Activated CD4-positive, CD25-positive, alpha-beta regulatory T cell treated with anti-CD3 and anti-CD28 coated beads, Interleukin-2, amount 50 U/mL, for 24 hours (primary cell): Measurements from ENCODE around the gene SLC6A3.

ENCODE experiments used
- ATAC-seq, 2 donors: fragments of 150-1000 bp; cut with Tn5 transposase; one replicate each; pipeline ENCODE4 v1.10.0; 2021; ENCODE audit warnings: mild to moderate bottlenecking in 1 of 2, moderate library complexity in 1 of 2

SLC6A3 gene

DNA sequence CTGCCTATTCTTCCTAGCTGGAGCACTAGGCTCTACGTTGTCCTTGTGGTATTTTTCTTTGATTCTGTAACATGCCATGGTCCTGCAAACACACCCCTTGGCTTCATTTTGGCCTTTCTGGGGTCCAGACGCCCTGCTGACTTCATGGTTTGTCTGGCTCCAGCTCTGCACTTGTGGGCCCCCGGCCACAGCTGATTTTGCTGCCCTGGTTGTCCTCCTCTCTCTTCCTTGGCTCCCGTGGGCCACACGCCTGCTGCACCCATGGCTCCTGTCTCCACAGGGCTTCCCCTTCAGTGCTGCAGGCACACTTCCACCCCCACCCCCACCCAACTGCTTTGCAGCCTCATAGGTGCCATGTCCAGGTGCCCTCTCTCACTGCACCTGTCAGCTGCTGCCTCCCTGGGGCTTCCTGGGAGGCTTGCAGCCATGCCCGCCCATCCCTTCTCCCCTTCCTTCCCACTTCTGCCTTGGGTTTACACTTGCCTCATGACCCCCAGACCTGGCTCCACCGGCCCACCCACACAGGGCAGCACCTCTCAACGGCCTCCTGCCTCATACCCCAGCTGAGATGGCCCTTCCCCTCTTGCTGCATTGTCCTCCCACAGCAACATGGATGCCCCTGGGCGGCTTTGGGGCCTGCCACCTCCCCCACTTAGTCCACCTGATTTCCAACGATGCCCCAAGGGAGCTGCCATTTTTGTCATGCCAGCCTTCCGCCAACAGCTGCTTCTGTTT, 25.6 kb downstream of the SLC6A3 start:
- no peak for ATAC-seq

GRCh38 chr5:1418921-1419280, 26.3 kb downstream of the SLC6A3 start:
- no peak for ATAC-seq

DNA sequence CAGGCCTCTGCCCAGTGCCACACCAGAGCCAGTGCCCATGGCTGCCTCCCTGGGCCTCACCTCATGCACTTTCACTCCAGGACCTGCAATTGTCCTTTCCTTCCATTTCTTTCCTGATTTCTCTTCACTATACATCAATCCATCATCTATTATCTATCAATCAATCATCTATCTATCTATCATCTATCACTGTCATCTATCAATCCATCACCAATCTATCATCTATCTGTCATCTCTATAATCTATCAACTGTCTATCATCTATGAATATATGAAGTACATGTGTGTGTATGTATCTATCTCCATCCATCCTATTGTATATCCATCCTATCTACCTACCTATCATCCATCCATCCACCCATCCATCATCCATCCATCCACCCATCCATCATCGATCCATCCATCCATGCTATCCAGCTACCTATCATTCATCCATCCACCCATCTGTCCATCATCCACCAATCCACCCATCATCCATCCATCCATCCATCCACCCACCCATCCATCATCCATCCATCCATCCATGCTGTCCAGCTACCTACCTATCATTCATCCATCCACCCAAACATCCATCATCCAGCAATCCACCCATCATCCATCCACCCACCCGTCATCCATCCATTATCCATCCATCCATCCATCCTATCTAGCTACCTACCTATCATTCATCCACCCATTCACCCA, 26.9 kb downstream of the SLC6A3 start:
- no peak for ATAC-seq

DNA sequence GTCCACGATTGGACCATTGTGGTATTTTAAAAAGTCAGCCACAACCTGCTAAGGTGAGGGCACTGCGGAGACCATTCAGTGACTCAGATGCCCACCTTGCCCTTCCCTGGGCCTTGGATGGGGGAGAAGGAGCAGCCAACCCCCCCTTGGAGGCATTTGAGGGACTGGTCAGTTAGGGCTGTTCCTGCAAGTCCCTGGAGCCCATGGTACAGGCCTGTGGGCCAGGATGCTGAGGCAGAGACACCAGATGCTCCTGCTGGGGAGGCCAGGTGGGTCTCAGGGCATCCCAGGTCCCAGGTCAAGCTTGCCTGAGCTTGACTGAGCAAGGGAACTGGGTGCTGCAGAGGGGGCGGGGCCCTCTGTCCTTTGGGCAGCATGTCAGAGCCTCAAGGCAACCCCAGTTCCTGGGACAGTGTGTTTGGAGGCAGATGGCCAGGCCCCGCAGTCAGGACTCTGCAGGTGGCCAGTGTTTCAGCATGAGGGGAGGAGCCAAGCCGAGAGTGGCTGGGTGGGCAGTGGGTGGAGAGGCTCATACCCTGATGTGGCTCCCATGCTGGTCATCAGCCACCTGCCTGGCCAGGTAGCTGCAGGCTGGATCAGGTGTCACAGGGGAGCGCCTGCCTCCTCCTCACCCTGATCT, 27.5 kb downstream of the SLC6A3 start:
- no peak for ATAC-seq

DNA sequence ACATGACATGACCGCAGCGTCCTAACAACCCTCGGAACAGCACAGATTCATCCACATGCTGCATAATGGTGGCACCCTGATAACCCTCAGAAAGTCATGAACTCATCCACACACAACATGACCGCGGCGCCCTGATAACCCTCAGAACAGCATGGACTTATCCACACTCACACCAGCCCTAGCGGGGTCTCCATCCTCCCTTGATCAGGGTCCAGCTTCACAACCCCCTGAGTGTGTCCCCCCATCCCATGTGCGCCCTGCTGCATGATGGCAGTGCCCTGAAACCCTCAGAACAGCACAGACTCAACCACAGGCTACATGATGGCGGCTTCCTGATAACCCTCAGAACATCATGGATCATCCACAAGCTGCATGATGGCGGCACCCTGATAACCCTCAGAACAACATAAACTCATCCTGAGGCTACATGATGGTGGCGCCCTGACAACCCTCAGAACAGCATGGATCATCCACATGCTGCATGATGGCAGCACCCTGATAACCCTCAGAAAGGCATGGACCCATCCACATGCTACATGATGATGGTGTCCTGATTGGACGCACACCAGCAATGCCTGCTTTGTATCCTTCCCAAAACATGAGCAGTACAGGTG, 28.3 kb downstream of the SLC6A3 start:
- ATAC-seq = no peak

- ATAC-seq = no peak
Observed at GRCh38 chr5:1415626-1416360, 29.4 kb downstream of the SLC6A3 start.

DNA sequence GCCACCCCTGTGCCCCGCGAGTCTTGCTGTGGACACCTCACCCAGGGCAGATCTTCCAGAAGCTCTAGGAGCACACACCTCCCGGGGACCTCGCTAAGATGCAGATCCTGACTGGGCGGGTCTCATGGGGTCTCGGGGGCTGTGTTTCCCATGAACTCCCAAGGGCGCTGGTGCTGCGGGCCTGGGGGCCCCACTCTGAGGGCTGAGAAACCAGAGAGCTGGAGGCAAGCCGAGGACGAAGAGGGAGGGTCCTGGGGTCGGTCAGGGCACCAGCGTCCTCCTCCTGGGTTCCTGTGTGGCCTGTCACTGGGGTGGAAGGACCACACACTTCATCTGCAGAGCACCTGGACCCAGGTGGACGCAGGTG, 30.2 kb downstream of the SLC6A3 start:
- ATAC-seq = no peak

DNA sequence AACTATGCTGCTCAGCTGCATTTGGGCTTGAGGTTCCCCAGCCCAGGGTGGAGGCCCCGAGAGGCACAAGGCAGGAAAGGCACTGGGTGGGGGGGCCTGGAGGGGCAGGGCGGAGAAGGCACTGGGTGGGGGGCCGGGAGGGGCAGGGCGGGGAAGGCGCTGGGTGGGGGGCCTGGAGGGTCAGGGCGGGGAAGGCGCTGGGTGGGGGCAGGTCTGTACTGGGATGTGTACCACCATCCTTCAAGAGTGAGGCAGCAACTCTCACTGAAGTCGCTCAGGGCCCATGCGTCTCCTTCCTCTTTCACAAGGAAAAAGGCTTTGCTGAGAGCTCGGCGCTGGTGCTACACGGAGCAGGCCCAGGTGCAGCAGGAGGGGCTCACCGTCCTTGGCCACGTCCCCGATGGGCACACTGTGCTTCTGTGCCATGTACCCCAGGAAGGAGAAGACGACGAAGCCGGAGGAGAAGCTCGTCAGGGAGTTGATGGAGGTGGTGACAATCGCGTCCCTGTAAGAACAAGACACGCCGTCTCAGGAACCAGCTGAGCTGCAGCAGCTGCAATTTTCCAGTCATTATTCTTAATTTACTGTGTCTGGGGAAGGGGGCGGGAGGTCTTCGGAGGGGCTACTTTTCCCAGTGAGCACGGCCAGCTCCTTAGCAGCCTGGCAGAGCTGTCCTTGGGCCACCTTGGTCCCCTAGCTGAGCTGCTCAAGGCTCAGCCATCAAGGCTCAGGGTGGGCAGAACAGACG, 30.8 kb downstream of the SLC6A3 start:
- ATAC-seq = no peak

DNA sequence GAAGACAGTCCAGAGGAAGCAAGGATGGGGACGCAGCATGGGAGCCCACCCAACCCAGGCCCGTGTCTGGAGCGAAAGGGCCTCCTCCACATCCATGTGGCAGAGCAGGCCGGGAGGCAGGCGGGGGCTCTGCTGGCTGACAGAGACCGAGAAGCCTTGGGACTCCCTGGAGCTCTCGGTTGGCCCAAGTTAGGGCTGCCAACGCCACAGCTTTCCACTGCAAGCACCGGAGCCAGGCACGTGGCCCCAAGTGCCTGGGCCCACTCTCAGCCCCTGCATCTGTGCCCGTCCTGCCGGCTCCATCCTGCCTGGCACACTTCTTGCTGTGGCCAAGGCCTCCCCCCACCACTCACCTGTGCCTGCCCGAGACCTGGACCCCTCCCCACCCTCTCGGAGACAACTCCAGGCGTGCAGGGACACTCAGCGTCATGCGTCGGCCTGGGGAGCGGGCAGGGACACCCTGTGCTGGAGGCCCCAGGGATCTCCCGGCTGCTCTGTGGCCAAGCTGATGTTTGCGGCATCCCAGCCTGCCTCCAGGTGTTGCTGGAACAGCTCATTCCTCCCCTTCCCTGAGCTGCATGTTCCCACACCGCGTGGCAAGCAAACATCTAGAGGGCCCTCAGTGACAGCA, 31.5 kb downstream of the SLC6A3 start:
- no peak for ATAC-seq

DNA sequence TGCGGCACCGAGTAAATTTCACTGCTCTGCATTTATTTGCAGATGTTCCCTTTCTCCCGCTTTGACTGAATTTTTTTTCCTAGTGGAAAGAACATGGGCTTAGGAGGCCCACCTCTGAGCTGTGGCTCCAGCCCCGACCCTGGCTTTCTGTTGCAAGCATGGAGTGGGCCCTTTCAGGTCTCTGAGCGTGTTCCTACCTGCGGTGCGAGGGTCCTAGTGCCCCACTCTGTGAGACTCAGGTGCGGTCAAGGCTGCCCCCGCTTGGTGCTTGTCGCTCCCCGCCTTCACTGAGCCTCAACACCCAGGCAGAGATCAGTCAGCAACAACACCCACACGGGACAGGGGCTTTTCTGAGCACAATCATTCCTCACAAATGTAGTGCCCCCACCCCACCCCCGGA, 32.0 kb downstream of the SLC6A3 start:
- no peak for ATAC-seq

GRCh38 chr5:1412621-1413020, 32.6 kb downstream of the SLC6A3 start:
- no peak for ATAC-seq

GRCh38 chr5:1412163-1412562, 33.1 kb downstream of the SLC6A3 start:
- ATAC-seq = no peak

- no peak for ATAC-seq
Observed at GRCh38 chr5:1411099-1411498, 34.1 kb downstream of the SLC6A3 start.

DNA sequence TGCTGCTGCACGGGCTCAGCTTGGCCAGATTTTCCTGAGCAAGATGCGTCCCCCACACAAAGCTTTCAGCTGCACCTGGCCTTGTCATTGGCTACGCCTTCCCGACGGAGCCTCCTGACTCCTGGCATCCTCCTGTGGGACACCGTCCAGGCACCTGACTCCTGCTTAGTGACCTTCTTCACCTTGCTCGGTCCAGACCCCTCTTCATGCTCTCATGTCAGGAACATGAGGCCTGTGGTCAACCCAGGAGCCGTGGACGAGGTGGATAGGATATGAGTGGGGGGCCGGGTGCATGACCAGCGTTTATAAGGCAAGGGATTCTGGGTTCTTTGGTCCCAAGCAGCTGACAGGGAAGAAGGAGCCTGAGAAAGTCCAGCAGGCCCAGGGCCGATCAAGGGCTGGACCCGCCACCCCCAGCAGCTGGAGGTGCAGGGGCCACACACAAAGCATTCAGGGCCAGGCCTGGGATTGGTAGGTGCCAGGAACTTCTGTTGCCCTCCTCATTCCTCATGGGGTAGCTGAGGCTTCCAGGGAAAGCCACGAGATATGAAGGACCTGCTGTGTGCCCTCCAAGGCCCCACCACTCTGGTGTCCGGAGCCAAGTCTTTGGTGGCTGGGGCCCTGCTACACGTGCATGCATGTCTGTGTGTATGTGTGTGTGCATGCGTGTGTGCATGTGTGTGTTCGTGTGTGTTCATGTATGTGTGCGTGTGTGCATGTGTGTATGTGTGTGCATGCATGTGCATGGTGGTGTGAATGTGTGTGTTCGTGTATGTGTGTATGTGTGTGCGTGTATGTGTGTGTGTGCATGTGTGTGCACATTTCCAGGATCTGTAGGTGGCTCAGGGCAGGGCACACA, 34.9 kb downstream of the SLC6A3 start:
- no peak for ATAC-seq

GRCh38 chr5:1409381-1410110, 35.7 kb downstream of the SLC6A3 start:
- ATAC-seq = no peak

- ATAC-seq = no peak
Observed at GRCh38 chr5:1406681-1407640, 38.3 kb downstream of the SLC6A3 start.

DNA sequence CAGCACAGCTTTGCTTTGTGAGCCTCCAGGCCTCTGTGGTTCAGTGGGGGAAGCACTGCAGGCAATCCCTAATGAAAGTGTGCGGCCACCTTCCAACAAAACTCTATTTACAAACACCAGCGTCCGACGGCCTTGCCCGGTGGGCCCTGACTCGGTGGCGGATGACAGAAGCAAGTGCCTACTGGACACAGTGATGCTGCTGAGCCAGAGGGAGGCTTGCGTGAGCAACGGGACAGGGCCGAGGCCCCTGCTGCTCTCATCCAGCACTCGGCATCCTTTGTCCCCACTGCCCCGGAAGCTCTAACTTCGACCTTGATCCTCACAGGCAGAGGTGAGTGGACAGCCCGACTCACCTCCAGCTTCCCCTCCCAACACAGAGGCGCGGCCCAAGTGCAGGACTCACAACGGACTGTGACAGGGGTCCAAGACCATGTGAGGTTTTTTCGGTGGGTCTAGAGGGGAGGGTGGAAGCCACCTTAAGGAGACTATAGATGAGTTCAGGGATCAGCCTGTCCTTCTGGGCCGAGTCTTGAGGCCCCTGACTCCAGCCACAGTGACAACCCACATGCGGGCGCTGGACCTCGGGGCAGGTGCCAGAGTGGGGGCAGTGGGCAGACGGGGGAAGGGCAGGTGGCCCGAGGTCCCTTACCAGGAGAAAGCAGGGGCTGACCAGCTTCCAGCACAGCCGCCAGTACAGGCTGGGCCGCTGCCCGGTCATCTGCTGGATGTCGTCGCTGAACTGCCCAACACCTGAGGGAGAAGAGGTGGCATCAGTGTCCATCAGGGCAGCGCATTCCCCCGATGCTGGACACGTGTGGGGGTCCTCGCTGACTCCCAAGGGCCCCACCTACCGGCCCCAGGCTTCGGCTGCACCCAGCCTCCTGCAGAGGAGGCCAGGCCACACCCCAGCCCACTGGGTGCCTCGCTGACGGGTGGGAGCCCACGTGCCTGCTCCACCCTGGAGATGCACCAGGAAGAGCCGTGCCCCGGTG, 39.4 kb downstream of the SLC6A3 start:
- ATAC-seq = no peak

GRCh38 chr5:1405121-1405520, 40.1 kb downstream of the SLC6A3 start:
- ATAC-seq = no peak
